ENCODE measurements around the gene ZBBX.
"Not testable (repeated sequence)": the region's sequence is repeated elsewhere in the genome, so short reads cannot be mapped to it uniquely, and the experiment has no call there.

DNA sequence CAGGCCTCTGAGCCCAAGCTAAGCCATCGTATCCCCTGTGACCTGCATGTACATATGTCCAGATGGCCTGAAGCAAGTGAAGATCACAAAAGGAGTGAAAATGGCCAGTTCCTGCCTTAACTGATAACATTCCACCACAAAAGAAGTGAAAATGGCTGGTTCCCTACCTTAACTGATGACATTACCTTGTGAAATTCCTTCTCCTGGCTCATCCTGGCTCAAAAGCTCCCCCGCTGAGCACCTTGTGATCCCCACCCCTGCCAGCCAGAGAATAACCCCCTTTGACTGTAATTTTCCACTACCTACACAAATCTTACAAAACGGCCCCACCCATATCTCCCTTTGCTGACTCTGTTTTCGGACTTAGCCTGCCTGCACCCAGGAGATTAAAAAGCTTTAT is 42.3 kb upstream of the ZBBX start:
- TF ChIP-seq, protein P1, sequence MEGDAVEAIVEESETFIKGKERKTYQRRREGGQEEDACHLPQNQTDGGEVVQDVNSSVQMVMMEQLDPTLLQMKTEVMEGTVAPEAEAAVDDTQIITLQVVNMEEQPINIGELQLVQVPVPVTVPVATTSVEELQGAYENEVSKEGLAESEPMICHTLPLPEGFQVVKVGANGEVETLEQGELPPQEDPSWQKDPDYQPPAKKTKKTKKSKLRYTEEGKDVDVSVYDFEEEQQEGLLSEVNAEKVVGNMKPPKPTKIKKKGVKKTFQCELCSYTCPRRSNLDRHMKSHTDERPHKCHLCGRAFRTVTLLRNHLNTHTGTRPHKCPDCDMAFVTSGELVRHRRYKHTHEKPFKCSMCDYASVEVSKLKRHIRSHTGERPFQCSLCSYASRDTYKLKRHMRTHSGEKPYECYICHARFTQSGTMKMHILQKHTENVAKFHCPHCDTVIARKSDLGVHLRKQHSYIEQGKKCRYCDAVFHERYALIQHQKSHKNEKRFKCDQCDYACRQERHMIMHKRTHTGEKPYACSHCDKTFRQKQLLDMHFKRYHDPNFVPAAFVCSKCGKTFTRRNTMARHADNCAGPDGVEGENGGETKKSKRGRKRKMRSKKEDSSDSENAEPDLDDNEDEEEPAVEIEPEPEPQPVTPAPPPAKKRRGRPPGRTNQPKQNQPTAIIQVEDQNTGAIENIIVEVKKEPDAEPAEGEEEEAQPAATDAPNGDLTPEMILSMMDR (conservative IDR thresholded peaks at IDR 0.05), result not testable (repeated sequence)
- not testable (repeated sequence) for TF ChIP-seq ZFX (IDR thresholded peaks at IDR 0.05)
